ENCODE results near the gene RAC3. TPM values are rescaled to one million over a fixed set of nuclear protein-coding genes. Genes with fewer than 3 reads are reported as not detected.

The RAC3 gene
- total RNA-seq, 1 experiment from 2014 or later, result 120 TPM

DNA sequence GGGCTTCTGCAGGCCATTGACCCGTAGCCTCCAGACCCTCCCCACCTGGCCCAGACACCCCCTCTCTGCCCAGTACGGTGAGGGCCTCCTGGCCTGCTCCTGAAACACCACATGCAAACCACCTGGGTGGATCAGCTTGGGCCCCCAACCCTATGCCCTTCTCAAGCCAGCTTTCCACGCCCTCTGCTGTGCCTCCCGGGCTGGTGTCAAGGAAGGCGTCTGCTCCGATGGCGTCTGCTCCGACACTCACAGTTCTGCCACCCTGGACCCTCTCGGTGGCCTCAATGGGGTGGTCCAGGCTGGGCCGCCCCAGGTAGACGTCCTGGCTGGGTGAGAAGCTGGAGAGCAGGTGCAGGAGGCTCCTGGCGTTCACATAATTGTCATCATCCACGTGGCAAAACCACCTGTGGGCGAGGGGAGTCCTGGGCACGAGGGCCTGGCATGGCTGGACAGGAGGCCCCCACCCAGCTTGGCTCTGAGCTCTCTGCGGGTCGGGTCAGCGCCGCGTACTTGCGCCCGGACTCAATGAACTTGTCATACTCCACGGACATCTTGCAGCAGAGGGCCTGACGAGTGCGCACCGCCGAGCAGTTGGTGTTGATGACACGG lies 18.8 kb downstream of the RAC3 start:
- peak overlapping the region; percentile 100 for H3K4me2 ChIP-seq (ENCODE audit: low read length)
- H3K9me2 ChIP-seq (ENCODE audit: insufficient read depth), result no peaks in the 10 kb centered on the region
- DNase-seq (ENCODE audit: low read depth, low spot score) (no peak), ATAC-seq (no peak)
- no peaks in the 10 kb centered on the region for H4K20me1 ChIP-seq (ENCODE audit: insufficient read depth)
- BruUV-seq (replicated peaks), result TSS peak; percentile 37
- ChIA-PET POLR2A (no interaction called here), CTCF (interaction anchor here (1.5 kb wide), 1 partner anchor 13 kb away, joined by 10 read pairs; the partner anchor contains the start of gene DCXR), RAD21 (ENCODE audit: low non-redundant PET in 1 of 2, low total read pairs in 2 of 2, uncharacterized antibody in 2 of 2, unreplicated experiment in 2 of 2) (no interaction called here)
- no peaks in the 10 kb centered on the region for H3K9me3 ChIP-seq (ENCODE audit: control insufficient read depth in 1 of 2, insufficient read depth in 1 of 2, low read depth in 1 of 2, low read length in 2 of 2)
- no peaks in the 10 kb centered on the region for H3K27me3 ChIP-seq (ENCODE audit: insufficient read depth, low read length)
- H3K4me3 ChIP-seq (replicated peaks in 1 of 2; ENCODE audit: low read depth in 1 of 2, low read length in 2 of 2), result peak overlapping the region; percentile 94 to 99
- peaks cover 13 to 27% of the 10 kb centered on the region in 2 experiments; a peak in 3 of 4 replicates for H3K4me1 ChIP-seq (ENCODE audit: control insufficient read depth in 1 of 2, insufficient read depth in 2 of 2, low read length in 2 of 2)
- intact Hi-C loops (cut with micrococcal nuclease), result no loop called here
- H2AFZ ChIP-seq (ENCODE audit: low read depth, low read length, poor library complexity, severe bottlenecking), result no peak overlapping the region
- peak overlapping the region; percentile 87 for H3K9ac ChIP-seq (ENCODE audit: low read length)
- peaks cover 12 to 26% of the 10 kb centered on the region in 2 experiments; a peak in 2 of 4 replicates for H3K36me3 ChIP-seq (ENCODE audit: control insufficient read depth in 1 of 2, insufficient read depth in 2 of 2, low read length in 2 of 2)
- peaks cover 41% of the 10 kb centered on the region for H3K79me2 ChIP-seq (ENCODE audit: insufficient read depth, low read length)
- TF ChIP-seq RAD21 (IDR thresholded peaks at IDR 0.05; ENCODE audit: low read depth) (no peak), SIN3A (IDR thresholded peaks at IDR 0.05; ENCODE audit: low read depth) (no peak), CBX3 (IDR thresholded peaks at IDR 0.05; ENCODE audit: low read depth) (no peak)
- peak overlapping the region; percentile 81 for H3K27ac ChIP-seq (ENCODE audit: low read depth, low read length)

DNA sequence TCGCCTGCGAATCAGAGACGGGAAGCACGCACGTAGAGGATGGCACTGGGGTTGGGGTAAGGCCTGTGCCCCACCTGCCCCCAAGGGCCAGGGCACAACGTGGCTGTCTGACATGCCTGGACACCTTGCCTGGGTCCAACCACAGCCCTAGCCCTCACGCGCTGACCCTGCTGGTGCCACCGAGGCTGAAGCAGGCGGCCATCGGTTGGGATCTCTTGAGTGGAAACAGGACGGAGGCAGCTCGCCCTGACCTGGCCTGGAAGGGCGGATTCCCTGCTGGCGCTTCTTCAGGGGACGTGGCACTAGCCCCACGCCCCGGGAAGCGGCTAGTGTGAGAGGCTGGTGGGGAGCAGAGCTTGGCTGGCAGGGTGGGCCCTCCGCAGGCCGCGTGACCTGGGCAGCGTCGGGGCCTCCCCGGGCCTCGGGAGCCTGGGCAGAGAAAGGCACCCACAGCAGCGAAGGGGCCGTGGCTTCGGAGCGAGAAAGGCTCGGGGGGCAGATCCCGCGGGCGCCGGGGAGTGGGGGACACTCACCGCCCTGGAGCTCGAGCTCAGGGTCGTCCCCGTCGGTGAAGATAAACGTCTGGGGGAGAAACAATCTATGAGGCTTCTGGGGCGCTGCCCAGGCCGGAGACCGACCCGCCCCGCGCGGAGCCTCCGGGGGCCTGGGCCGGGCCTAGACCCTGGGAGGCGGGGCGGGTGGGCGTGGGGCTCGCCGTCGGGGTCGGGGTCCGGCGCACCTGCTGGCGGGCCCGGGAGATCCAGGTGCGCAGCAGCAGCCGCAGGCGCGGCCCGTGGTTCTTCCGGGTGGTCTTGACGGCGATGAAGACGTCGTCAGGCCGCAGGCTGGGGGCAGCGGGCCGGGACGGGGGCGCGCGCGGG lies 19.5 kb downstream of the RAC3 start:
- Histone ChIP-seq H4K20me1 (ENCODE audit: insufficient read depth) (no peaks in the 10 kb centered on the region), H3K9me2 (ENCODE audit: insufficient read depth) (no peaks in the 10 kb centered on the region), H3K9ac (ENCODE audit: low read length) (peak overlapping the region; percentile 87), H3K9me3 (ENCODE audit: control insufficient read depth in 1 of 2, insufficient read depth in 1 of 2, low read depth in 1 of 2, low read length in 2 of 2) (no peaks in the 10 kb centered on the region), H3K4me3 (replicated peaks in 1 of 2; ENCODE audit: low read depth in 1 of 2, low read length in 2 of 2) (peak overlapping the region; percentile 94 to 99), H3K36me3 (ENCODE audit: control insufficient read depth in 1 of 2, insufficient read depth in 2 of 2, low read length in 2 of 2) (peaks cover 14 to 32% of the 10 kb centered on the region in 2 experiments; a peak in 2 of 4 replicates), H3K27me3 (ENCODE audit: insufficient read depth, low read length) (no peaks in the 10 kb centered on the region), H3K4me2 (ENCODE audit: low read length) (peak overlapping the region; percentile 100), H3K27ac (ENCODE audit: low read depth, low read length) (peak overlapping the region; percentile 81), H2AFZ (ENCODE audit: low read depth, low read length, poor library complexity, severe bottlenecking) (no peak overlapping the region), H3K79me2 (ENCODE audit: insufficient read depth, low read length) (peaks cover 41% of the 10 kb centered on the region), H3K4me1 (ENCODE audit: control insufficient read depth in 1 of 2, insufficient read depth in 2 of 2, low read length in 2 of 2) (peaks cover 13 to 34% of the 10 kb centered on the region in 2 experiments; a peak in 3 of 4 replicates)
- DNase-seq (ENCODE audit: low read depth, low spot score) (no peak), ATAC-seq (peak; percentile 28)
- ChIA-PET RAD21 (ENCODE audit: low non-redundant PET in 1 of 2, low total read pairs in 2 of 2, uncharacterized antibody in 2 of 2, unreplicated experiment in 2 of 2) (no interaction called here), POLR2A (interaction anchor here (0.7 kb wide), 1 partner anchor 13 kb away, joined by 4 read pairs; the partner anchor contains the start of gene DCXR), CTCF (interaction anchor here (1.5 kb wide), 1 partner anchor 13 kb away, joined by 10 read pairs; the partner anchor contains the start of gene DCXR)
- TF ChIP-seq SRF (IDR thresholded peaks at IDR 0.05; ENCODE audit: low read depth), result no peak
- TF ChIP-seq ZFX (IDR thresholded peaks at IDR 0.05), result peak; percentile 56; the same call in 1 of the 2 replicates
- no TSS peak for BruUV-seq (replicated peaks)
- intact Hi-C loops (cut with micrococcal nuclease), result no loop called here
